ENCODE measurements around the gene FHOD3. TPM values are rescaled to one million over a fixed set of nuclear protein-coding genes. Genes with fewer than 3 reads are reported as not detected.

Gene FHOD3
- total and polyA plus RNA-seq, 2 of the 4 experiments (the other 2 are of a cell fraction): 14.6 to 16.0 TPM

DNA sequence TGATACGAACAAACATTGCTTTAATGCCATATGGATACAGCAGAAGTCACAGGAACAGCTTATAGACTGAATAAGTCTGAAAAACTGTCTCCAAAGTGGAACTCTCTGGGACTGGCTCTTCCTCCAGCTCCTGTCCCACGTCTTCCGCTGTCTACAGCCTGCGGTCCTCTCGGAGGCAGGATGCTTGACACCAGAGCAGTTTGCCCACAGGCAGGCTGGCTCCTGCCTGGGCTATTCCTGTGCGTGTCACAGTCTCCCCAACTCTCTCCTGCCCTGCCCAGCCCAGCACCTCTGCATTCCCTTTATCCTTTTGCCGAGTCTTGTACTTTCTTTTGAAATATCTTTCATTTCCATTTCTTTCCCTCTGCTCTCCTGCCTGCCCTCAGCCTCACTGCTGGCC is 234.1 kb downstream of the FHOD3 start:
- CTCF ChIA-PET: no interaction called here
- in situ Hi-C loops (cut with MboI; ENCODE audit: low sequenced_read_pairs): no loop called here
- POLR2A ChIA-PET (ENCODE audit: unreplicated experiment): no interaction called here

More for the DNA sequence above, 234.1 kb downstream of the FHOD3 start:
- no peak overlapping the region for H3K4ac ChIP-seq (ENCODE audit: low read depth, low read length)
- no peak overlapping the region for H3K56ac ChIP-seq (ENCODE audit: extremely low read depth, insufficient read depth, low read length)
- H3K18ac ChIP-seq (ENCODE audit: low read depth, low read length): no peak overlapping the region
- no peak overlapping the region for H2AK9ac ChIP-seq (replicated peaks; ENCODE audit: low read depth, low read length, poor library complexity)
- no peak overlapping the region for H2BK120ac ChIP-seq (ENCODE audit: low read depth, low read length)
- H3K9ac ChIP-seq (ENCODE audit: low read depth, low read length): no peak overlapping the region
- no peak overlapping the region for H3K14ac ChIP-seq (replicated peaks; ENCODE audit: low read depth, low read length)
- H4K5ac ChIP-seq (ENCODE audit: low read depth, low read length): no peak overlapping the region
- no peaks in the 10 kb centered on the region for H3K9me3 ChIP-seq (ENCODE audit: control insufficient read depth, insufficient read depth, low read length)
- no peak overlapping the region for H4K91ac ChIP-seq (ENCODE audit: insufficient read depth, low read depth, low read length)
- 84% methylated on average over 4 of the region's 7 CpGs; no CpG with 5 or more reads in 1 of the 2 experiments for WGBS, 2 experiments (ENCODE audit: extremely low coverage in 2 of 2, insufficient read length in 1 of 2)
- ATAC-seq (ENCODE audit: low read depth) (no peak), DNase-seq (no peak)
- BruUV-seq (replicated peaks): no TSS peak
- no peak overlapping the region for H2BK15ac ChIP-seq (ENCODE audit: low read depth, low read length)
- dilution Hi-C loops (cut with HindIII; ENCODE audit: low sequenced_read_pairs, unreplicated experiment) (no loop called here), intact Hi-C loops (cut with micrococcal nuclease) (no loop called here)
- no peak overlapping the region for H3K4me3 ChIP-seq (ENCODE audit: insufficient read depth, low read depth, low read length)
- no peak overlapping the region for H3K23ac ChIP-seq (ENCODE audit: low read depth, low read length)
- 0 out of 2 replicates have a peak, but pooled peaks cover 4% of the 10 kb centered on the region for H3K4me1 ChIP-seq (ENCODE audit: control insufficient read depth, insufficient read depth, low read length)
- H2BK20ac ChIP-seq (ENCODE audit: low read depth, low read length): no peak overlapping the region
- no peak overlapping the region for H2BK5ac ChIP-seq (ENCODE audit: low read depth, low read length, poor library complexity, severe bottlenecking)
- TF ChIP-seq CEBPB (IDR thresholded peaks at IDR 0.05; ENCODE audit: low read depth, low read length) (no peak), MXI1 (IDR thresholded peaks at IDR 0.05; ENCODE audit: borderline replicate concordance, low read depth, low read length) (no peak)
- H3K4me2 ChIP-seq (ENCODE audit: low read depth, low read length): no peak overlapping the region
- peaks cover 4% of the 10 kb centered on the region for H3K9me1 ChIP-seq (ENCODE audit: insufficient read depth, low read length)
- H4K8ac ChIP-seq (ENCODE audit: low read depth in 2 of 2, low read length in 2 of 2): no peak overlapping the region
- no peaks in the 10 kb centered on the region for H3K27me3 ChIP-seq (ENCODE audit: control insufficient read depth, insufficient read depth, low read length)
- H4K20me1 ChIP-seq (ENCODE audit: insufficient read depth, low read length): no peaks in the 10 kb centered on the region
- no peak overlapping the region for H2AFZ ChIP-seq (replicated peaks; ENCODE audit: low read length, poor library complexity)
- H3K36me3 ChIP-seq (ENCODE audit: control insufficient read depth, insufficient read depth, low read length): no peaks in the 10 kb centered on the region
- H3K79me1 ChIP-seq (ENCODE audit: low read depth in 1 of 2, low read length in 2 of 2): no peaks in the 10 kb centered on the region; a peak in 1 of 4 replicates
- H2AK5ac ChIP-seq (ENCODE audit: low read depth, low read length): no peak overlapping the region
- no peak overlapping the region for H3K27ac ChIP-seq (ENCODE audit: insufficient read depth, low read length)

Data from IMR-90 (cell line).